KOPT-K1 (cell line): ENCODE data around the gene SUN3.

Experiments
- H3K27ac ChIP-seq: fragments of 200-600 bp; sonication (generic); 2 replicates; pipeline ENCODE4 v1.5.1; 2016; ENCODE audit warnings: antibody characterized with exemption, mild to moderate bottlenecking, low read depth, low read length; ENCODE audit not compliant: poor library complexity, severe bottlenecking
- H3K36me3 ChIP-seq: fragments of 200-600 bp; sonication (generic); 2 replicates; pipeline ENCODE4 v1.5.1; 2017; ENCODE audit warnings: antibody characterized with exemption, mild to moderate bottlenecking, low read length, moderate library complexity; ENCODE audit not compliant: insufficient read depth
- H3K9me3 ChIP-seq: fragments of 200-600 bp; sonication (generic); 2 replicates; pipeline ENCODE4 v1.5.1; 2017; ENCODE audit warnings: antibody characterized with exemption, low read length, mild to moderate bottlenecking; ENCODE audit not compliant: insufficient read depth, poor library complexity, severe bottlenecking

Gene SUN3

GRCh38 chr7:47937711-47938573 is 91.0 kb downstream of the SUN3 start:
- Histone ChIP-seq H3K36me3 (no peaks in the 10 kb centered on the region), H3K9me3 (no peaks in the 10 kb centered on the region), H3K27ac (no peak overlapping the region)
